Muscle layer of colon (tissue), 2 donors: ENCODE data around the gene BLVRA.

Experiments
- H3K27ac ChIP-seq: one replicate; pipeline ENCODE4 v1.7.0; 2013; ENCODE audit warnings: low read depth, mild to moderate bottlenecking, low read length, moderate library complexity
- H3K27me3 ChIP-seq, 2 donors: one replicate each; pipeline ENCODE4 v1.7.0; 2013; ENCODE audit warnings: low read length in 2 of 2, mild to moderate bottlenecking in 2 of 2; ENCODE audit not compliant: insufficient read depth in 2 of 2, control insufficient read depth in 1 of 2
- H3K36me3 ChIP-seq: one replicate; pipeline ENCODE4 v1.7.0; 2013; ENCODE audit warnings: mild to moderate bottlenecking, low read length; ENCODE audit not compliant: insufficient read depth
- H3K4me1 ChIP-seq: one replicate; pipeline ENCODE4 v1.7.0; 2013; ENCODE audit warnings: mild to moderate bottlenecking, low read length; ENCODE audit not compliant: insufficient read depth
- H3K4me3 ChIP-seq, 2 donors: one replicate each; pipeline ENCODE4 v1.7.0; 2013; ENCODE audit warnings: low read length in 2 of 2, low read depth in 1 of 2, mild to moderate bottlenecking in 1 of 2, moderate library complexity in 1 of 2
- H3K9ac ChIP-seq: one replicate; pipeline ENCODE4 v1.7.0; 2013; ENCODE audit warnings: low read length
- H3K9me3 ChIP-seq: one replicate; pipeline ENCODE4 v1.7.0; 2013; ENCODE audit warnings: mild to moderate bottlenecking, low read length
- donor health status: abdominal sarcoma.
- donor health status: Adenocarcinoma of cecum.

Gene BLVRA

GRCh38 chr7:43752411-43752810 is 6.1 kb upstream of the BLVRA start:
- no peak overlapping the region for H3K27ac ChIP-seq
- H3K4me3 ChIP-seq: no peak overlapping the region
- no peaks in the 10 kb centered on the region for H3K27me3 ChIP-seq
- H3K9me3 ChIP-seq: no peaks in the 10 kb centered on the region
- H3K36me3 ChIP-seq: no peaks in the 10 kb centered on the region
- no peaks in the 10 kb centered on the region for H3K4me1 ChIP-seq
- H3K9ac ChIP-seq: no peak overlapping the region

- no peak overlapping the region for H3K9ac ChIP-seq
- H3K4me1 ChIP-seq: no peaks in the 10 kb centered on the region
- no peaks in the 10 kb centered on the region for H3K36me3 ChIP-seq
- H3K27me3 ChIP-seq: no peaks in the 10 kb centered on the region
- H3K27ac ChIP-seq: no peak overlapping the region
- H3K9me3 ChIP-seq: no peaks in the 10 kb centered on the region
- H3K4me3 ChIP-seq: no peak overlapping the region
Observed at GRCh38 chr7:43753271-43753810, 5.1 kb upstream of the BLVRA start.

DNA sequence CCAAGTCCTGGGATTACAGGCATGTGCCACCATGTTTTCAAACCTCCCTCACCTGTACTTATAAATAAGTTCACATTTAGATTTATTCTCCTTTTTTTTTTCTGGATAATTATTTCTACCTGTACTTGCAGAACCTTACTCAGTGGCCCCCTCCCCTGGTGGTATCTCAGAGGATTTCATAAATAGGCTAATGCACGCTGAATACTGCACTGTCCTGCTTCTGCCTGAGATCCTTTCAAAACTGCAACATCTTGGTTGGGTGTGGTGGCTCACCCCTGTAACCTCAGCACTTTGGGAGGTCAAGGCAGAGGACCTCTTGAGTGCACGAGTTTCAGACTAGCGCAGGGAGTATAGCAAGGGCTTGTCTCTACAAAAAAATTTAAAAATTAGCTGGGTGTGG is 4.6 kb upstream of the BLVRA start:
- no peaks in the 10 kb centered on the region for H3K9me3 ChIP-seq
- no peak overlapping the region for H3K4me3 ChIP-seq
- H3K36me3 ChIP-seq: no peaks in the 10 kb centered on the region
- no peaks in the 10 kb centered on the region for H3K4me1 ChIP-seq
- H3K27ac ChIP-seq: no peak overlapping the region
- no peaks in the 10 kb centered on the region for H3K27me3 ChIP-seq
- H3K9ac ChIP-seq: no peak overlapping the region

GRCh38 chr7:43754596-43754995 is 3.9 kb upstream of the BLVRA start:
- Histone ChIP-seq H3K9ac (no peak overlapping the region), H3K36me3 (no peaks in the 10 kb centered on the region), H3K4me3 (no peak overlapping the region), H3K9me3 (no peaks in the 10 kb centered on the region), H3K27me3 (no peaks in the 10 kb centered on the region), H3K4me1 (peaks cover 3% of the 10 kb centered on the region), H3K27ac (no peak overlapping the region)

- Histone ChIP-seq H3K4me1 (peaks cover 4% of the 10 kb centered on the region), H3K27ac (no peak overlapping the region), H3K36me3 (no peaks in the 10 kb centered on the region), H3K9ac (no peak overlapping the region), H3K27me3 (no peaks in the 10 kb centered on the region), H3K9me3 (no peaks in the 10 kb centered on the region), H3K4me3 (no peak overlapping the region)
Observed at GRCh38 chr7:43756368-43757072, 2.0 kb upstream of the BLVRA start.

- H3K9me3 ChIP-seq: no peaks in the 10 kb centered on the region
- no peak overlapping the region for H3K27ac ChIP-seq
- H3K9ac ChIP-seq: no peak overlapping the region
- no peak overlapping the region for H3K4me3 ChIP-seq
- no peaks in the 10 kb centered on the region for H3K27me3 ChIP-seq
- H3K36me3 ChIP-seq: no peaks in the 10 kb centered on the region
- H3K4me1 ChIP-seq: peaks cover 9% of the 10 kb centered on the region
Observed at GRCh38 chr7:43757073-43757720, 1.3 kb upstream of the BLVRA start.

DNA sequence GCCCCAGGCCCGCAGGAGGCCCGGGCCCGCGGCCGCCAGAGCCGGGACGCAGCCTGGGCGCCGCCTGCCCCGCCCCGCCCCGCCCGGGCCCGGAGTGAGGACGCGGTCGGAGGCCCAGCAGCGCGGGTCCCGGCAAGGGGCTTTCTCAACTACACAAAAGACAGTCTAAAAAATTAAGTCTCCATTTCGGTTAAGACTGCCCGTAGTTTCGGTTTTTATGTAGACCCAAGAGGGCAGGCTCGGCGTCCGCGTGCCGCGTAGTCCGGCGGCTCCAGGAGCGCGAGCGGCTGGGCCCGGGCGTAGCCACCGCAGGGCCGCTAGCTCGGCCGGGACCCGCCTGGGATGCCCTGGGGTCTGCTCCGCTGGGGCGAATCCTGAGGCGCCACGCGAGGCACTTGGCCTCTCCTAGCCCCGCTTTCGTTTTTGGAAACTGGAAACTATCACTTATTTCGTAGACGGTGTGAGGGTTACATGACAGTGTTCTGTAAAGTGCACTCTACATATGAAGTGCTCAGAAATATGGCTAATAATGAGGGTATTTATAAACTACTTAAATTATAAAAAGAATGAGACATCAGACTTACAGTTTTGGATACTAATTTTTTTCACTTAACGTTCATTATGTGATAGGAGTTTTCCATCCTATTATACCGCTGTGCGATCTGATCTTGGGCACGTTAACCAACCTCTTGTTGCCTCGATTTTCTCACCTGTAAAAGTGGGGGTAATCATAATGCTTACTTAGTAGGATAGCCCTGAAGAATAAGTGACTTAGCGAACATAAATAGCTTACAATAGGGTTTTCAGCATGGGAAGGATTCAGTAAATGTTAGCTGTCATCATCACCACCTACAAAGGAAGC is 573 bp downstream of the BLVRA start:
- Histone ChIP-seq H3K4me3 (peak overlapping the region; percentile 74 to 89), H3K27me3 (no peaks in the 10 kb centered on the region), H3K4me1 (peaks cover 19% of the 10 kb centered on the region), H3K9ac (peak overlapping the region; percentile 64), H3K9me3 (no peaks in the 10 kb centered on the region), H3K27ac (peak overlapping the region; percentile 85), H3K36me3 (no peaks in the 10 kb centered on the region)

DNA sequence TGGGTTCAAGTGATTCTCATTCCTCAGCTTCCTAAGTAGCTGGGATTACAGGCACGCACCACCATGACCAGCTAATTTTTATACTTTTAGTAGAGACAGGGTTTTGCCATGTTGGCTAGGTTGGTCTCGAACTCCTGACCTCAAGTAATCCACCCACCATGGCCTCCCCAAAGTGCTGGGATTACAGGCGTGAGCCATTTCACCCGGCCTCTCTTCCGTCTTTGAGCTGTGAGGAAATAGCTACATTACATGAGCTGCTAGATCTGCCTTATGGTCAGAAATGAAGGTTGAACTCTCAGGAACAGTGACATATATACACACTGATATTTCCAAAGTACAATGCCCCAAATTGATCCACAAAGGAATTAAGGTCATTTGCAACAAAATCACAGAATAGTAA is 2.4 kb downstream of the BLVRA start:
- no peak overlapping the region for H3K9ac ChIP-seq

GRCh38 chr7:43761382-43761781 is 2.9 kb downstream of the BLVRA start:
- H3K4me3 ChIP-seq: no peak overlapping the region
- H3K36me3 ChIP-seq: no peaks in the 10 kb centered on the region
- H3K4me1 ChIP-seq: peaks cover 29% of the 10 kb centered on the region
- H3K27ac ChIP-seq: no peak overlapping the region
- H3K9ac ChIP-seq: no peak overlapping the region
- H3K27me3 ChIP-seq: no peaks in the 10 kb centered on the region
- no peaks in the 10 kb centered on the region for H3K9me3 ChIP-seq

More for the DNA sequence above, 2.4 kb downstream of the BLVRA start:
- Histone ChIP-seq H3K27me3 (no peaks in the 10 kb centered on the region), H3K9me3 (no peaks in the 10 kb centered on the region), H3K27ac (no peak overlapping the region), H3K4me3 (no peak overlapping the region), H3K4me1 (peaks cover 29% of the 10 kb centered on the region), H3K36me3 (no peaks in the 10 kb centered on the region)

- no peak overlapping the region for H3K9ac ChIP-seq
- peaks cover 29% of the 10 kb centered on the region for H3K4me1 ChIP-seq
- H3K27ac ChIP-seq: no peak overlapping the region
- H3K9me3 ChIP-seq: no peaks in the 10 kb centered on the region
- H3K4me3 ChIP-seq: no peak overlapping the region
- no peaks in the 10 kb centered on the region for H3K27me3 ChIP-seq
- H3K36me3 ChIP-seq: no peaks in the 10 kb centered on the region
Observed at GRCh38 chr7:43761938-43762692, 3.6 kb downstream of the BLVRA start.

DNA sequence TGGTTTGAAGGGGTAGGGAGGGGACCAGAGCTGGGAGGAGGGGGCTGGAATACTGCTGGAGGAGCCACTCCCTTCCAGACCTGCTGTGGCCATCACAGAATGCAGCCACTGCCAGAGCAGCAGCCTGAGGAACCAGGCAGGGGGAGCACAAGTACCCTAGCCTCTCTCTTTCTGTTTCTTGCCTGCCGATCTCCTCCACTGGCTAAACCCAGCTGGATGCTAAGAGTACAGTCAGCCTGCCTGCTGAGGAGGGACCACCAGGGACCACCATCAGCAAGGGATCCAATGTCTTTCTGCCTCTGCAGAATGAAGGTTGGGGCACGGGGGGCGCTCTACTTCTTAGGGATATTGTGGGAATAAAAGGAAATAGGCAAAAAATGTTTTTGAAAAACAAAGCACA is 4.7 kb downstream of the BLVRA start:
- no peaks in the 10 kb centered on the region for H3K27me3 ChIP-seq
- no peak overlapping the region for H3K9ac ChIP-seq
- H3K36me3 ChIP-seq: no peaks in the 10 kb centered on the region
- H3K4me3 ChIP-seq: no peak overlapping the region
- peaks cover 32% of the 10 kb centered on the region for H3K4me1 ChIP-seq
- H3K9me3 ChIP-seq: no peaks in the 10 kb centered on the region
- no peak overlapping the region for H3K27ac ChIP-seq
